Measurements from ENCODE around the gene TAF10. TPM values are rescaled to one million over a fixed set of nuclear protein-coding genes. Genes with fewer than 3 reads are reported as not detected.

TAF10 gene
- polyA plus RNA-seq, 1 of the 3 experiments (the other 2 are of a cell fraction), result 213 TPM

DNA sequence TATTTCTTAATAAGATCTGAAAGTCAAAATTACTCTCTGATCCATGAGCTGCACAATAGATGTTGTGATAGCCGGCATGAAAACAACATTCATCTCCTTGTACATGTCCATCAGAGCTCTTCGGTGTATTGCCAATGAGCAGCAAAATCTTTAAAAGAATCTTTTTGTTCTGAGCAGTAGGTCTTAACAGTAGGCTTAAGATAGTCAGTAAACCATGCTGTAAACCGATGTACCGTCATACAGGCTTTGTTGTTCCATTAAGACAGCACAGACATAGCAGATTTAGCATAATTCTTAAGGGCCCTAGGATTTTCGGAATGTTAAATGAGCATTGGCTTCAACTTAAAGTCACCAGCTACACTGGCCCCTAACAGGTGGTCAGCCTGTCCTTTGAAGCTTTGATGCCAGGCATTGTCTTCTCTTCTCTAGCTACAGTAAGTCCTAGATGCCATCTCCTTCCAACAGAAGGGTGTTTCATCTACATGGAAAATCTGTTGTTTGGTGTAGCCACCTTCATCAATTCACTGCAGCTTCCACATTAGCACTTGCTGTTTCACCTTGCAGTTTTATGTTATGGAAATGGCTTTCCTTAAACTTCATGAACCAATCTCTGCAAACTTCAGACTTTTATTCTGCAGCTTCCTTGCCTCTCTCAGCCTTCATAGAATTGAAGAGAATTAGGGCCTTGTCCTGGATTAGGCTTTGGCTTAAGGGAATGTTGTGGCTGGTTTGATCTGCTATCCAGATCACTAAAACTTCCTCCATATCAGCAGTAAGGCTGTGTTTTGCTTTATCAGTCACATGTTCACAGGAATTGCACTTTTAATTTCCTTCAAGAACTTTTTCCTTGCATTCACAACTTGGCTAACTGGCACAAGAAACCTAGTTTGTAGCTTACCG is 37.0 kb downstream of the TAF10 start:
- H3K9me2 ChIP-seq, result no peaks in the 10 kb centered on the region
- H4K20me1 ChIP-seq (ENCODE audit: insufficient read depth), result no peaks in the 10 kb centered on the region; the same call in 1 of the 2 replicates
- POLR2A ChIA-PET, result no interaction called here
- no peak overlapping the region for H2AFZ ChIP-seq (ENCODE audit: low read depth)
- H3K27ac ChIP-seq (ENCODE audit: low read depth in 2 of 2, low read length in 1 of 2), result peak overlapping the region; percentile 90 to 93; a peak in 2 of 4 replicates
- DNase-seq, result no peak
- no peaks in the 10 kb centered on the region for H3K79me2 ChIP-seq (ENCODE audit: insufficient read depth)
- 91% methylated on average over 6 of the region's 6 CpGs for WGBS (ENCODE audit: low lambda C conversion rate)
- no peak overlapping the region for H3K9ac ChIP-seq
- H3F3A ChIP-seq (replicated peaks; ENCODE audit: insufficient read depth), result peaks cover 28% of the 10 kb centered on the region
- no peak overlapping the region for H3K4me2 ChIP-seq
- H3K9me3 ChIP-seq, result no peaks in the 10 kb centered on the region
- no peak for TF ChIP-seq MXI1 (IDR thresholded peaks at IDR 0.05; ENCODE audit: low read depth, low read length)
- TF ChIP-seq RAD21 (IDR thresholded peaks at IDR 0.05; ENCODE audit: low read length), result no peak
- TF ChIP-seq, protein P1, sequence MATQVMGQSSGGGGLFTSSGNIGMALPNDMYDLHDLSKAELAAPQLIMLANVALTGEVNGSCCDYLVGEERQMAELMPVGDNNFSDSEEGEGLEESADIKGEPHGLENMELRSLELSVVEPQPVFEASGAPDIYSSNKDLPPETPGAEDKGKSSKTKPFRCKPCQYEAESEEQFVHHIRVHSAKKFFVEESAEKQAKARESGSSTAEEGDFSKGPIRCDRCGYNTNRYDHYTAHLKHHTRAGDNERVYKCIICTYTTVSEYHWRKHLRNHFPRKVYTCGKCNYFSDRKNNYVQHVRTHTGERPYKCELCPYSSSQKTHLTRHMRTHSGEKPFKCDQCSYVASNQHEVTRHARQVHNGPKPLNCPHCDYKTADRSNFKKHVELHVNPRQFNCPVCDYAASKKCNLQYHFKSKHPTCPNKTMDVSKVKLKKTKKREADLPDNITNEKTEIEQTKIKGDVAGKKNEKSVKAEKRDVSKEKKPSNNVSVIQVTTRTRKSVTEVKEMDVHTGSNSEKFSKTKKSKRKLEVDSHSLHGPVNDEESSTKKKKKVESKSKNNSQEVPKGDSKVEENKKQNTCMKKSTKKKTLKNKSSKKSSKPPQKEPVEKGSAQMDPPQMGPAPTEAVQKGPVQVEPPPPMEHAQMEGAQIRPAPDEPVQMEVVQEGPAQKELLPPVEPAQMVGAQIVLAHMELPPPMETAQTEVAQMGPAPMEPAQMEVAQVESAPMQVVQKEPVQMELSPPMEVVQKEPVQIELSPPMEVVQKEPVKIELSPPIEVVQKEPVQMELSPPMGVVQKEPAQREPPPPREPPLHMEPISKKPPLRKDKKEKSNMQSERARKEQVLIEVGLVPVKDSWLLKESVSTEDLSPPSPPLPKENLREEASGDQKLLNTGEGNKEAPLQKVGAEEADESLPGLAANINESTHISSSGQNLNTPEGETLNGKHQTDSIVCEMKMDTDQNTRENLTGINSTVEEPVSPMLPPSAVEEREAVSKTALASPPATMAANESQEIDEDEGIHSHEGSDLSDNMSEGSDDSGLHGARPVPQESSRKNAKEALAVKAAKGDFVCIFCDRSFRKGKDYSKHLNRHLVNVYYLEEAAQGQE (IDR thresholded peaks at IDR 0.05; ENCODE audit: low read depth, low read length), result no peak
- TF ChIP-seq RXRA (IDR thresholded peaks at IDR 0.05; ENCODE audit: borderline replicate concordance, low read depth), result no peak
- no peak for TF ChIP-seq FOXJ3 (CRISPR knock-in tag; IDR thresholded peaks at IDR 0.05)
- no peak for TF ChIP-seq TAF1 (IDR thresholded peaks at IDR 0.05; ENCODE audit: borderline replicate concordance, low read depth, low read length)
- TF ChIP-seq, protein P2, sequence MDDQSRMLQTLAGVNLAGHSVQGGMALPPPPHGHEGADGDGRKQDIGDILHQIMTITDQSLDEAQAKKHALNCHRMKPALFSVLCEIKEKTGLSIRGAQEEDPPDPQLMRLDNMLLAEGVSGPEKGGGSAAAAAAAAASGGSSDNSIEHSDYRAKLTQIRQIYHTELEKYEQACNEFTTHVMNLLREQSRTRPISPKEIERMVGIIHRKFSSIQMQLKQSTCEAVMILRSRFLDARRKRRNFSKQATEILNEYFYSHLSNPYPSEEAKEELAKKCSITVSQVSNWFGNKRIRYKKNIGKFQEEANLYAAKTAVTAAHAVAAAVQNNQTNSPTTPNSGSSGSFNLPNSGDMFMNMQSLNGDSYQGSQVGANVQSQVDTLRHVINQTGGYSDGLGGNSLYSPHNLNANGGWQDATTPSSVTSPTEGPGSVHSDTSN (IDR thresholded peaks at IDR 0.05), result no peak
- TF ChIP-seq NRF1 (IDR thresholded peaks at IDR 0.05; ENCODE audit: low read depth, low read length), result no peak
- TF ChIP-seq, protein P3, sequence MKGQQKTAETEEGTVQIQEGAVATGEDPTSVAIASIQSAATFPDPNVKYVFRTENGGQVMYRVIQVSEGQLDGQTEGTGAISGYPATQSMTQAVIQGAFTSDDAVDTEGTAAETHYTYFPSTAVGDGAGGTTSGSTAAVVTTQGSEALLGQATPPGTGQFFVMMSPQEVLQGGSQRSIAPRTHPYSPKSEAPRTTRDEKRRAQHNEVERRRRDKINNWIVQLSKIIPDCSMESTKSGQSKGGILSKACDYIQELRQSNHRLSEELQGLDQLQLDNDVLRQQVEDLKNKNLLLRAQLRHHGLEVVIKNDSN (IDR thresholded peaks at IDR 0.05; ENCODE audit: borderline replicate concordance, low read depth), result no peak
- no peak for TF ChIP-seq FOSL2 (IDR thresholded peaks at IDR 0.05; ENCODE audit: borderline replicate concordance, low read depth)
- TF ChIP-seq TCF12 (IDR thresholded peaks at IDR 0.05), result no peak
- no peak for TF ChIP-seq RFX5 (IDR thresholded peaks at IDR 0.05; ENCODE audit: low read length)
- TF ChIP-seq RCOR1 (IDR thresholded peaks at IDR 0.05; ENCODE audit: low read length), result no peak
- no peak for TF ChIP-seq NFIC (IDR thresholded peaks at IDR 0.05; ENCODE audit: borderline replicate concordance)
- TF ChIP-seq, protein P4, sequence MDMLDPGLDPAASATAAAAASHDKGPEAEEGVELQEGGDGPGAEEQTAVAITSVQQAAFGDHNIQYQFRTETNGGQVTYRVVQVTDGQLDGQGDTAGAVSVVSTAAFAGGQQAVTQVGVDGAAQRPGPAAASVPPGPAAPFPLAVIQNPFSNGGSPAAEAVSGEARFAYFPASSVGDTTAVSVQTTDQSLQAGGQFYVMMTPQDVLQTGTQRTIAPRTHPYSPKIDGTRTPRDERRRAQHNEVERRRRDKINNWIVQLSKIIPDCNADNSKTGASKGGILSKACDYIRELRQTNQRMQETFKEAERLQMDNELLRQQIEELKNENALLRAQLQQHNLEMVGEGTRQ (IDR thresholded peaks at IDR 0.05; ENCODE audit: borderline replicate concordance, low read depth, low read length), result no peak
- TF ChIP-seq YY1 (IDR thresholded peaks at IDR 0.05; ENCODE audit: low read depth), result no peak
- TF ChIP-seq POLR2AphosphoS5 (IDR thresholded peaks at IDR 0.05; ENCODE audit: low read depth, low read length), result no peak
- TF ChIP-seq, protein P5, sequence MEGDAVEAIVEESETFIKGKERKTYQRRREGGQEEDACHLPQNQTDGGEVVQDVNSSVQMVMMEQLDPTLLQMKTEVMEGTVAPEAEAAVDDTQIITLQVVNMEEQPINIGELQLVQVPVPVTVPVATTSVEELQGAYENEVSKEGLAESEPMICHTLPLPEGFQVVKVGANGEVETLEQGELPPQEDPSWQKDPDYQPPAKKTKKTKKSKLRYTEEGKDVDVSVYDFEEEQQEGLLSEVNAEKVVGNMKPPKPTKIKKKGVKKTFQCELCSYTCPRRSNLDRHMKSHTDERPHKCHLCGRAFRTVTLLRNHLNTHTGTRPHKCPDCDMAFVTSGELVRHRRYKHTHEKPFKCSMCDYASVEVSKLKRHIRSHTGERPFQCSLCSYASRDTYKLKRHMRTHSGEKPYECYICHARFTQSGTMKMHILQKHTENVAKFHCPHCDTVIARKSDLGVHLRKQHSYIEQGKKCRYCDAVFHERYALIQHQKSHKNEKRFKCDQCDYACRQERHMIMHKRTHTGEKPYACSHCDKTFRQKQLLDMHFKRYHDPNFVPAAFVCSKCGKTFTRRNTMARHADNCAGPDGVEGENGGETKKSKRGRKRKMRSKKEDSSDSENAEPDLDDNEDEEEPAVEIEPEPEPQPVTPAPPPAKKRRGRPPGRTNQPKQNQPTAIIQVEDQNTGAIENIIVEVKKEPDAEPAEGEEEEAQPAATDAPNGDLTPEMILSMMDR (IDR thresholded peaks at IDR 0.05), result no peak
- peaks cover 17 to 27% of the 10 kb centered on the region in 2 experiments for H3K4me1 ChIP-seq (ENCODE audit: control insufficient read depth in 1 of 2, insufficient read depth in 2 of 2, low read depth in 1 of 2, low read length in 1 of 2)
- no peaks in the 10 kb centered on the region for H3K27me3 ChIP-seq (ENCODE audit: insufficient read depth)
- H3K4me3 ChIP-seq (ENCODE audit: low read depth in 2 of 2, low read length in 1 of 2), result no peak overlapping the region
- CTCF ChIA-PET, result interaction anchor here (0.6 to 1.7 kb wide), 4 partner anchors 12 to 196 kb away, joined by 3 to 4 read pairs (median 3); no protein-coding TSS in a partner anchor
- no peaks in the 10 kb centered on the region for H3K36me3 ChIP-seq (replicated peaks in 1 of 2; ENCODE audit: control insufficient read depth in 1 of 2, insufficient read depth in 2 of 2, low read length in 1 of 2)

Data from SK-N-SH (cell line).